BE2C (cell line): Measurements from ENCODE around the gene CARD19.
A peak's percentile ranks its signal among the peaks of the same experiment; 100 is the strongest.

Source experiments
- DNase-seq: peaks from one replicate; pipeline ENCODE4 v3.0.0-alpha.2; 2020
- H3K27me3 ChIP-seq: fragments of 250-450 bp; sonication (Bioruptor Pico); 2 replicates; pipeline ENCODE4 v1.5.1; 2020; ENCODE audit warnings: mild to moderate bottlenecking
- H3K36me3 ChIP-seq: fragments of 250-450 bp; sonication (Bioruptor Pico); 2 replicates; pipeline ENCODE4 v1.5.1; 2020; ENCODE audit warnings: mild to moderate bottlenecking
- H3K4me1 ChIP-seq: fragments of 250-450 bp; sonication (Bioruptor Pico); 2 replicates; pipeline ENCODE4 v1.5.1; 2020
- H3K4me3 ChIP-seq: 2 replicates; pipeline ENCODE4 v1.5.1; 2011; ENCODE audit warnings: low read depth, low read length
- H3K9me3 ChIP-seq: fragments of 250-450 bp; sonication (Bioruptor Pico); 2 replicates; pipeline ENCODE4 v1.5.1; 2020
- TF ChIP-seq, protein P1 (sequence below): IDR thresholded peaks from 2 replicates; pipeline ENCODE4 v1.5.1; 2012; ENCODE audit warnings: mild to moderate bottlenecking, low read depth, low read length

Gene CARD19

DNA sequence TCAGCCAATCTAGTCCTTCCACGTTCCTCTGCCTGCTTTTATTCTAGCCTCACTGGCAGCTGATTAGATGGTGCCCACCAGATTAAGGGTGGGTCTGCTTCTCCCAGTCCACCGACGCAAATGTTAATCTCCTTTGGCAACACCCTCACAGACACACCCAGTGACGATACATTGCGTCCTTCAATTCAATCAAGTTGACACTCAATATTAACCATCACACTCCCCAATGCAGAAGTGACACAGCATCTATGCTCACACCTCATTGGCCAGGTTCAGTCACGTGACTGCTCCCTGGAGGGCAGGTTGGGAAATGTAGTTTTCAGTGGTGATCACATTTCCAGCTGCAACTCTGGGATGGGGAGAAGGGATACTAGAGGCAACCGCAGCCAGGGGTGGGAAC lies 24.6 kb upstream of the CARD19 start:
- Histone ChIP-seq H3K36me3 (no peaks in the 10 kb centered on the region), H3K9me3 (no peaks in the 10 kb centered on the region), H3K27me3 (no peaks in the 10 kb centered on the region), H3K4me3 (no peak overlapping the region), H3K4me1 (peaks cover 12% of the 10 kb centered on the region)
- TF ChIP-seq, protein P1, sequence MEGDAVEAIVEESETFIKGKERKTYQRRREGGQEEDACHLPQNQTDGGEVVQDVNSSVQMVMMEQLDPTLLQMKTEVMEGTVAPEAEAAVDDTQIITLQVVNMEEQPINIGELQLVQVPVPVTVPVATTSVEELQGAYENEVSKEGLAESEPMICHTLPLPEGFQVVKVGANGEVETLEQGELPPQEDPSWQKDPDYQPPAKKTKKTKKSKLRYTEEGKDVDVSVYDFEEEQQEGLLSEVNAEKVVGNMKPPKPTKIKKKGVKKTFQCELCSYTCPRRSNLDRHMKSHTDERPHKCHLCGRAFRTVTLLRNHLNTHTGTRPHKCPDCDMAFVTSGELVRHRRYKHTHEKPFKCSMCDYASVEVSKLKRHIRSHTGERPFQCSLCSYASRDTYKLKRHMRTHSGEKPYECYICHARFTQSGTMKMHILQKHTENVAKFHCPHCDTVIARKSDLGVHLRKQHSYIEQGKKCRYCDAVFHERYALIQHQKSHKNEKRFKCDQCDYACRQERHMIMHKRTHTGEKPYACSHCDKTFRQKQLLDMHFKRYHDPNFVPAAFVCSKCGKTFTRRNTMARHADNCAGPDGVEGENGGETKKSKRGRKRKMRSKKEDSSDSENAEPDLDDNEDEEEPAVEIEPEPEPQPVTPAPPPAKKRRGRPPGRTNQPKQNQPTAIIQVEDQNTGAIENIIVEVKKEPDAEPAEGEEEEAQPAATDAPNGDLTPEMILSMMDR = no peak
- DNase-seq = peak; percentile 81

DNA sequence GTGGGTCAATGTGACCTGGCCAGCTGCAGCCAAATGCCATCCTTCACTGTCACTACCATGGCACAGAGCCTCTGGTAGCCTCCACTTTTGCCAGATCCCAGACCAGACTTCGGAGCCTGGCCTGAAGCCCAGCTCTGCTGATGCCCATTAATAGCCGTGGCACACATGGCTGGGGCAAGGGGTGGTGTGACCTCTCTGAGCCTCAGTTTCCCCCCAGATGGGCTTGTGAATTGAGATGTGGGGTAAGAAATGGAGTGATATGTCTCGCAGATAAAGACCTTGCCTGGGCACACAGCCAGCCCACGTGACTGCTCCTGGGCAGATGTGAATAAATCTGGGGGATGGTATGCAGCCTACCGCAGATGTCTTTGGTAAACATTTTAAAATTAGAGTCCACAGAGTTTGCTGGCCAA lies 23.6 kb upstream of the CARD19 start:
- peak; percentile 44 for DNase-seq
- H3K4me3 ChIP-seq = no peak overlapping the region
- TF ChIP-seq, protein P1 = no peak
- no peaks in the 10 kb centered on the region for H3K36me3 ChIP-seq
- no peaks in the 10 kb centered on the region for H3K27me3 ChIP-seq
- peaks cover 12% of the 10 kb centered on the region for H3K4me1 ChIP-seq
- H3K9me3 ChIP-seq = no peaks in the 10 kb centered on the region

DNA sequence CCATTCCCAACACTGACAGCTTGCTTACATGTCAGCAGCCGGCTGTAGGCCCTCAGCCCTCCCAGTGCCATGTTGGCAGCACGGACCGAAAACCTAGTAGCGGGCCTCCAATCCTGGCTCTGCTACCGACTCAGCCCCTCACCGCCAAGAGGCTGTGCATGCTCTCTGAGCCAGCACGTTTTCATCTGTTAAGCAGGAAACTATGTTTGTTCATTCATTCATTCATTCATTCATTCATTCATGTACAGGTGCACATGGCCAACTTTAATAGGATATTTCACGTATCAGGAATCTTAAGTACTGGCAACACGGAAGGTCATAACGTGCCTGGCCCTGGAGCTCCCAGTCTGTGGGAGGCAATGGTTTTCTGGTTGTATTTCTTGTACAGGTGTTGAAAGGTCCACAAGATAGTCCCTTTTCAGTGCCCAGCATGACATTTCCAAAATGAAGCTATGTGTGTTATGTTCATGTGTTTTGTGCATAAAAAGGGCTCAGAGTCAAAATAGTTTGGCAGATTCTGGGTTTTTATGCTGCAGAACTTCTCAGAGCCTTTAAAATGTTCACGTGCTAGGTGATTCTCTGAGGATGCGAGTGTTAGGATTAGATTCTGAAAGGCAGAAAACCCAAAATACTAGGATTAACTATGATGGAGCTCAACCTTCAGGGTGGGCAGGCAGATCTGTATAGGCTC lies 19.8 kb upstream of the CARD19 start:
- no peaks in the 10 kb centered on the region for H3K36me3 ChIP-seq
- TF ChIP-seq, protein P1 = no peak

DNA sequence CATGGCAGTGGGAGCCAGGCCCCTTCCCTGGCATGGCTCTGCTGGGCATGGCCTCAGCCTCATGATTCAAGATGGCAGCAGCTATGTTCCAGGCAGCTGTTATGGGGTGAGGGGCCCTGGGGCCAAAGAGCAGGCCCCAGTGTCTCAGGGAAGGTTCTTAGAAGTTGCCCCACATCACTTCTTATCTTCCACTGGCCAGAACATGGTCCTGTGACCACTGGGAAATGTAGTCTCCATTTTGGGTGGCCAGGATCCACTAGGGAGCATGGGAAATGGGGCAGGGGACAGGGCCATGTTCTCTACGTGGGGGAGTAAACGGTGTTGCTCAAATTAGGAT lies 19.3 kb upstream of the CARD19 start:
- DNase-seq = no peak
- Histone ChIP-seq H3K4me1 (peaks cover 12% of the 10 kb centered on the region), H3K36me3 (no peaks in the 10 kb centered on the region), H3K27me3 (no peaks in the 10 kb centered on the region), H3K4me3 (no peak overlapping the region), H3K9me3 (no peaks in the 10 kb centered on the region)
- TF ChIP-seq, protein P1 = no peak

More for the DNA sequence above, 19.8 kb upstream of the CARD19 start:
- Histone ChIP-seq H3K27me3 (no peaks in the 10 kb centered on the region), H3K4me3 (no peak overlapping the region), H3K9me3 (no peaks in the 10 kb centered on the region), H3K4me1 (peaks cover 12% of the 10 kb centered on the region)
- DNase-seq = no peak

DNA sequence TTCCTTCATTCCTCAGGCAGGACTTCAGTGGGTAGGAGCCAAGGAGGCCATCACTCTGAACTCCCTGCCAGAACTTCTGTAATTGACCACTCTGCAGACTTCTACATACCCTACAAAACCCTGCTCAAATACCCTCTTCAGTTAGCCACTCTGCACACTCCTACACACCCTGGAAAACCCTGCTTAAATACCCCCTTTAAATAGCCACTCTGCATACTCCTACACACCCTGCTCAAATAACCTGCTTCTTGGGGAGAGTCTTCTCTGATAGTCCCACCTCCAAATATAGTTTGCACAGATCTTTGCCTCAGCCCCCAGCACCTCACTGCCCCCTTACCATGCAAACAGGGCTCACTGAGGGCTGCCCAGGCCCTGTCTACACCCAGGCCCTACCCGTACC lies 18.6 kb upstream of the CARD19 start:
- Histone ChIP-seq H3K36me3 (no peaks in the 10 kb centered on the region), H3K27me3 (no peaks in the 10 kb centered on the region), H3K4me3 (no peak overlapping the region), H3K9me3 (no peaks in the 10 kb centered on the region), H3K4me1 (peaks cover 6% of the 10 kb centered on the region)
- TF ChIP-seq, protein P1 = no peak
- no peak for DNase-seq

DNA sequence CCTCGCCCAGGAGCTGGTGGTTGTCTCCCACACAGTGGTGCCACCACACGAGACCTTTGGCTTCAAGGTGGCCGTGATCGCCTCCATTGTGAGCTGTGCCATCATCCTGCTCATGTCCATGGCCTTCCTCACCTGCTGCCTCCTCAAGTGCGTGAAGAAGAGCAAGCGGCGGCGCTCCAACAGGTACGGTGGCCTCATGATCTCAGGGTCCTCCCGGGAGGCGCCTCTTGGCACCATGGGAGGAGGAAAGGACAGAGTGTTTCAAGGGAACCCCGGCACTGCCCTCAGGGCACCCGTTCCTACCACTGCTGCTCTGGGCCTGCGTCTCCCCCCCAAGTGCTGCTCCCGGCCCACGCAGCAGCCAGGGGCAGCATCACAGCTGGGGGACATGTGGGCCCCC lies 18.2 kb upstream of the CARD19 start:
- H3K36me3 ChIP-seq = no peaks in the 10 kb centered on the region
- H3K27me3 ChIP-seq = no peaks in the 10 kb centered on the region
- no peaks in the 10 kb centered on the region for H3K9me3 ChIP-seq
- peaks cover 1% of the 10 kb centered on the region for H3K4me1 ChIP-seq
- H3K4me3 ChIP-seq = no peak overlapping the region
- TF ChIP-seq, protein P1 = no peak
- DNase-seq = no peak
